HEK293 (cell line): ENCODE measurements around the gene SPO11.

Experiments
- CTCF ChIA-PET: fragments of 350-600 bp; formaldehyde crosslinking; extraction: SDS; loops from one replicate; lab custom pipeline; 2021; ENCODE audit warnings: antibody characterized with exemption; lab: Yijun Ruan, JAX
- POLR2A ChIA-PET: fragments of 300-600 bp; formaldehyde crosslinking; extraction: SDS; loops from one replicate; lab custom pipeline; 2020; ENCODE audit warnings: antibody characterized with exemption, inconsistent platforms; lab: Yijun Ruan, JAX
- H3K27ac ChIP-seq: fragments of 200-500 bp; sonication (Bioruptor generic); 2 replicates; pipeline ENCODE4 v1.5.1; 2014; ENCODE audit warnings: low read depth, low read length, control low read depth, inconsistent platforms; ENCODE audit errors: extremely low read depth
- H3K36me3 ChIP-seq, 2 experiments: fragments of 200-500 bp in 1 of 2; sonication (Bioruptor generic) in 1 of 2; 1 replicate in 1 of 2; 2 replicates in 1 of 2; pipeline ENCODE4 v1.5.1; 2014 to 2017; ENCODE audit warnings: inconsistent platforms in 2 of 2, low read length in 2 of 2; ENCODE audit not compliant: control insufficient read depth in 2 of 2, insufficient read depth in 1 of 2
- H3K4me1 ChIP-seq: fragments of 200-500 bp; sonication (Bioruptor generic); 2 replicates; pipeline ENCODE4 v1.5.1; 2014; ENCODE audit warnings: mild to moderate bottlenecking, low read length, inconsistent platforms; ENCODE audit not compliant: control insufficient read depth, insufficient read depth
- H3K4me3 ChIP-seq: 2 replicates; pipeline ENCODE4 v1.5.1; 2011; ENCODE audit warnings: low read depth, mild to moderate bottlenecking, control low read depth, low read length, moderate library complexity
- H3K9me3 ChIP-seq: fragments of 200-500 bp; sonication (Bioruptor generic); 2 replicates; pipeline ENCODE4 v1.5.1; 2014; ENCODE audit warnings: low read depth, low read length, inconsistent platforms; ENCODE audit not compliant: control insufficient read depth, insufficient read depth
- FEZF1 ChIP-seq: fragments of 450-650 bp; formaldehyde crosslinking; IDR thresholded peaks from 2 replicates; pipeline ENCODE4 v1.5.1; 2016; ENCODE audit warnings: missing biosample characterization, missing genetic modification characterization
- GLI2 ChIP-seq: fragments of 450-650 bp; formaldehyde crosslinking; IDR thresholded peaks from 2 replicates; pipeline ENCODE4; 2017; ENCODE audit warnings: missing biosample characterization, missing genetic modification characterization, low read depth, borderline replicate concordance
- KLF10 ChIP-seq: fragments of 450-650 bp; IDR thresholded peaks from 2 replicates; pipeline ENCODE4 v1.5.1; 2018; ENCODE audit warnings: missing biosample characterization, mild to moderate bottlenecking, missing genetic modification characterization
- KLF8 ChIP-seq: fragments of 450-650 bp; formaldehyde crosslinking; IDR thresholded peaks from 2 replicates; pipeline ENCODE4 v1.5.1; 2016; ENCODE audit warnings: missing biosample characterization, missing genetic modification characterization
- SCRT2 ChIP-seq: fragments of 450-650 bp; formaldehyde crosslinking; IDR thresholded peaks from 2 replicates; pipeline ENCODE4 v1.5.1; 2016; ENCODE audit warnings: missing biosample characterization, missing genetic modification characterization
- WT1 ChIP-seq: fragments of 450-650 bp; formaldehyde crosslinking; IDR thresholded peaks from 2 replicates; pipeline ENCODE4 v1.5.1; 2016; ENCODE audit warnings: missing biosample characterization, missing genetic modification characterization
- YY2 ChIP-seq: fragments of 450-650 bp; formaldehyde crosslinking; IDR thresholded peaks from 2 replicates; pipeline ENCODE4 v1.5.1; 2016; ENCODE audit warnings: missing biosample characterization, missing genetic modification characterization
- ZBTB1 ChIP-seq: fragments of 450-650 bp; formaldehyde crosslinking; IDR thresholded peaks from 2 replicates; pipeline ENCODE4 v1.5.1; 2016; ENCODE audit warnings: missing biosample characterization, missing genetic modification characterization
- ZBTB17 ChIP-seq: fragments of 450-650 bp; formaldehyde crosslinking; IDR thresholded peaks from 2 replicates; pipeline ENCODE4 v1.5.1; 2016; ENCODE audit warnings: missing biosample characterization, missing genetic modification characterization
- ZBTB48 ChIP-seq: fragments of 450-650 bp; formaldehyde crosslinking; IDR thresholded peaks from 2 replicates; pipeline ENCODE4 v1.5.1; 2016; ENCODE audit warnings: missing biosample characterization, missing genetic modification characterization
- ZEB2 ChIP-seq: fragments of 450-650 bp; formaldehyde crosslinking; IDR thresholded peaks from 2 replicates; pipeline ENCODE4 v1.5.1; 2016; ENCODE audit warnings: missing biosample characterization, missing genetic modification characterization
- ZNF114 ChIP-seq: fragments of 450-650 bp; formaldehyde crosslinking; IDR thresholded peaks from 2 replicates; pipeline ENCODE4 v1.5.0; 2017; ENCODE audit warnings: missing biosample characterization, missing genetic modification characterization
- ZNF19 ChIP-seq: fragments of 450-650 bp; formaldehyde crosslinking; IDR thresholded peaks from 2 replicates; pipeline ENCODE4; 2016; ENCODE audit warnings: missing biosample characterization, missing genetic modification characterization, low read depth
- ZNF202 ChIP-seq: fragments of 450-650 bp; formaldehyde crosslinking; IDR thresholded peaks from 2 replicates; pipeline ENCODE4 v1.5.1; 2016; ENCODE audit warnings: missing biosample characterization, missing genetic modification characterization, borderline replicate concordance
- ZNF214 ChIP-seq: fragments of 450-650 bp; formaldehyde crosslinking; IDR thresholded peaks from 2 replicates; pipeline ENCODE4 v1.5.1; 2017; ENCODE audit warnings: missing biosample characterization, mild to moderate bottlenecking, missing genetic modification characterization, borderline replicate concordance
- ZNF239 ChIP-seq: fragments of 450-650 bp; formaldehyde crosslinking; IDR thresholded peaks from 2 replicates; pipeline ENCODE4 v1.5.1; 2016; ENCODE audit warnings: missing biosample characterization, missing genetic modification characterization
- ZNF24 ChIP-seq: fragments of 450-650 bp; formaldehyde crosslinking; IDR thresholded peaks from 2 replicates; pipeline ENCODE4 v1.5.1; 2016; ENCODE audit warnings: missing biosample characterization, missing genetic modification characterization
- ZNF274 ChIP-seq, 2 experiments: fragments of 200-500 bp in 1 of 2; fragments of 450-650 bp in 1 of 2; sonication (Bioruptor generic) in 1 of 2; formaldehyde crosslinking in 1 of 2; IDR thresholded peaks; 2 replicates each; pipeline versions ENCODE4 v1.5.1 to v1.6.1; 2014 to 2016; ENCODE audit warnings: borderline replicate concordance in 1 of 2, inconsistent platforms in 1 of 2, low read length in 1 of 2, missing biosample characterization in 1 of 2, missing genetic modification characterization in 1 of 2
- ZNF292 ChIP-seq: fragments of 450-650 bp; formaldehyde crosslinking; IDR thresholded peaks from 2 replicates; pipeline ENCODE4 v1.5.1; 2016; ENCODE audit warnings: low read depth, missing biosample characterization, missing genetic modification characterization, borderline replicate concordance
- ZNF335 ChIP-seq: fragments of 450-650 bp; formaldehyde crosslinking; conservative IDR thresholded peaks from 2 replicates; pipeline ENCODE4 v1.5.1; 2016; ENCODE audit warnings: missing biosample characterization, missing genetic modification characterization
- ZNF341 ChIP-seq: fragments of 450-650 bp; formaldehyde crosslinking; IDR thresholded peaks from 2 replicates; pipeline ENCODE4; 2016; ENCODE audit warnings: low read depth, missing biosample characterization, missing genetic modification characterization
- ZNF561 ChIP-seq: fragments of 450-650 bp; IDR thresholded peaks from 2 replicates; pipeline ENCODE4 v1.5.1; 2018; ENCODE audit warnings: missing biosample characterization, missing genetic modification characterization, borderline replicate concordance
- ZNF621 ChIP-seq: fragments of 450-650 bp; formaldehyde crosslinking; IDR thresholded peaks from 2 replicates; pipeline ENCODE4 v1.5.1; 2017; ENCODE audit warnings: missing biosample characterization, missing genetic modification characterization
- ZNF624 ChIP-seq: fragments of 450-650 bp; formaldehyde crosslinking; IDR thresholded peaks from 2 replicates; pipeline ENCODE4 v1.5.1; 2017; ENCODE audit warnings: missing biosample characterization, missing genetic modification characterization
- ZNF747 ChIP-seq: fragments of 450-650 bp; formaldehyde crosslinking; IDR thresholded peaks from 2 replicates; pipeline ENCODE4 v1.5.1; 2016; ENCODE audit warnings: missing biosample characterization, missing genetic modification characterization
- ZSCAN30 ChIP-seq: fragments of 450-650 bp; IDR thresholded peaks from 2 replicates; pipeline ENCODE4 v1.5.1; 2018; ENCODE audit warnings: missing biosample characterization, mild to moderate bottlenecking, missing genetic modification characterization, moderate library complexity
- TF ChIP-seq, protein P1 (sequence below): fragments of 450-650 bp; formaldehyde crosslinking; IDR thresholded peaks from 2 replicates; pipeline ENCODE4 v1.5.1; 2016; ENCODE audit warnings: missing biosample characterization, missing genetic modification characterization
- TF ChIP-seq, protein P2 (sequence below): fragments of 450-650 bp; formaldehyde crosslinking; IDR thresholded peaks from 2 replicates; pipeline ENCODE4 v1.5.1; 2016; ENCODE audit warnings: missing biosample characterization, missing genetic modification characterization
- TF ChIP-seq, protein P3 (sequence below): sonication (generic); formaldehyde crosslinking; IDR thresholded peaks from 2 replicates; pipeline ENCODE4 v1.8.1; 2022; ENCODE audit warnings: mild to moderate bottlenecking, moderate library complexity, missing genetic modification reagents

The SPO11 gene

DNA sequence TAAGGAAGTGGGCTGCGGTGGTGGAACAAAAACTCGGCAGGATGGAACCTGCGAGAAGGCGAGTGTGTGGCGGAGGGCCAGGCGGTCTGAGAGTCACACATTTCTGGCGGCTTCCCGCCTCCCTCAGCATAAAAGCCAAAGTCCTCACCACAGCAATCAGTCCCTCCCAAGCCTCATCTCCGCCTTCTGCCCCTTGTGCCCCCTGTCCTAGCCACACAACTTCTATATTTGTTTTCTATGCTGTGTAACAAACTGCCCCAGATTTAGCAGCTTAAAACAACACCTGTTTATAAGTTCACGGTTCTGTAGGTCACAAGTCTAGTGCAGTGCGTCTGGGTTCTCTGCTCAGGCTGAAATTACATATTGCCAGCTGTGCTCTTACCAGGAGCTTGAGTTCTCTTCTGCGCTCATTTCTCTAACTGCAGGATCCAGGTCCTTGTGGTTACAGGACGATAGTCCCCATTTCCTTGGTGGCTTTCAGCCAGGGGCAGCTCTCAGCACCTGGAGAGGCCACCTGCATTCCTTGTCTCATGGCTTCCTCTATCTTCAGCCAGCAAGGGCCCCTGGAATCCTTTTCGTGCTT is 11.7 kb upstream of the SPO11 start:
- TF ChIP-seq ZNF621 (tag by site-specific recombination) (no peak), ZBTB1 (no peak), KLF10 (tag by site-specific recombination) (no peak), ZNF292 (tag by site-specific recombination) (no peak), FEZF1 (no peak), ZNF747 (tag by site-specific recombination) (no peak), ZNF19 (tag by site-specific recombination) (no peak), ZBTB48 (tag by site-specific recombination) (no peak), SCRT2 (tag by site-specific recombination) (no peak), ZSCAN30 (tag by site-specific recombination) (no peak), ZNF341 (tag by site-specific recombination) (no peak), ZNF624 (tag by site-specific recombination) (no peak), ZNF202 (tag by site-specific recombination) (no peak), WT1 (tag by site-specific recombination) (no peak), ZEB2 (tag by site-specific recombination) (no peak)
- TF ChIP-seq, protein P1, sequence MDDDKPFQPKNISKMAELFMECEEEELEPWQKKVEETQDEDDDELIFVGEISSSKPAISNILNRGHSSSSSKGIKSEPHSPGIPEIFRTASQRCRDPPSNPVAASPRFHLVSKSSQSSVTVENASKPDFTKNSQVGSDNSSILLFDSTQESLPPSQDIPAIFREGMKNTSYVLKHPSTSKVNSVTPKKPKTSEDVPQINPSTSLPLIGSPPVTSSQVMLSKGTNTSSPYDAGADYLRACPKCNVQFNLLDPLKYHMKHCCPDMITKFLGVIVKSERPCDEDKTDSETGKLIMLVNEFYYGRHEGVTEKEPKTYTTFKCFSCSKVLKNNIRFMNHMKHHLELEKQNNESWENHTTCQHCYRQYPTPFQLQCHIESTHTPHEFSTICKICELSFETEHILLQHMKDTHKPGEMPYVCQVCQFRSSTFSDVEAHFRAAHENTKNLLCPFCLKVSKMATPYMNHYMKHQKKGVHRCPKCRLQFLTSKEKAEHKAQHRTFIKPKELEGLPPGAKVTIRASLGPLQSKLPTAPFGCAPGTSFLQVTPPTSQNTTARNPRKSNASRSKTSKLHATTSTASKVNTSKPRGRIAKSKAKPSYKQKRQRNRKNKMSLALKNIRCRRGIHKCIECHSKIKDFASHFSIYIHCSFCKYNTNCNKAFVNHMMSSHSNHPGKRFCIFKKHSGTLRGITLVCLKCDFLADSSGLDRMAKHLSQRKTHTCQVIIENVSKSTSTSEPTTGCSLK, result no peak
- TF ChIP-seq, all 188 proteins: peak for 0
- Histone ChIP-seq H3K9me3 (no peaks in the 10 kb centered on the region), H3K36me3 (no peaks in the 10 kb centered on the region), H3K4me1 (no peaks in the 10 kb centered on the region), H3K4me3 (no peak overlapping the region), H3K27ac (no peak overlapping the region)
- CTCF ChIA-PET, result interaction anchor here (0.6 to 1.2 kb wide), 3 partner anchors 12 to 228 kb away, joined by 3 to 5 read pairs (median 4); no protein-coding TSS in a partner anchor
- POLR2A ChIA-PET, result no interaction called here

DNA sequence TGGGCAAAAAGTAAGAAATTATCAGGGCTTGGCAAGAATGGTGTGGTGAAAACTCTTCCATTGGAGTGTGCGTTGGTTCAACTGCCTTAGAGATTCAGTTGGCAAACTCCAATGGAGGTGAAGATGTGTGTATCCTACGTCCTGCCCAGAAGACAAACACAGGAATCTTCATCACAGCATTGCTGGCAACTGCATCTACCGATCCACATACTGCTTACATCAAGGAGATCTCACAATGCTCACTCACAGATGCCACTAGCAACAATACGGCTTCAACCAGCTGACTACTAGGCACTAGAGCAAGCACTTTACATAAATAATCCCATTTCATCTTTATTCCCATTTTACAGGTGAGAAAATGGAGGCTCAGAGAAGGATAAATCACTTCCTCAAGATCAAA is 10.0 kb upstream of the SPO11 start:
- Histone ChIP-seq H3K36me3 (no peaks in the 10 kb centered on the region), H3K27ac (no peak overlapping the region), H3K9me3 (no peaks in the 10 kb centered on the region), H3K4me3 (no peak overlapping the region), H3K4me1 (no peaks in the 10 kb centered on the region)
- ChIA-PET POLR2A (no interaction called here), CTCF (no interaction called here)
- no peak for TF ChIP-seq GLI2 (tag by site-specific recombination)
- no peak for TF ChIP-seq ZNF214
- no peak for TF ChIP-seq KLF8 (tag by site-specific recombination)
- TF ChIP-seq, protein P2, sequence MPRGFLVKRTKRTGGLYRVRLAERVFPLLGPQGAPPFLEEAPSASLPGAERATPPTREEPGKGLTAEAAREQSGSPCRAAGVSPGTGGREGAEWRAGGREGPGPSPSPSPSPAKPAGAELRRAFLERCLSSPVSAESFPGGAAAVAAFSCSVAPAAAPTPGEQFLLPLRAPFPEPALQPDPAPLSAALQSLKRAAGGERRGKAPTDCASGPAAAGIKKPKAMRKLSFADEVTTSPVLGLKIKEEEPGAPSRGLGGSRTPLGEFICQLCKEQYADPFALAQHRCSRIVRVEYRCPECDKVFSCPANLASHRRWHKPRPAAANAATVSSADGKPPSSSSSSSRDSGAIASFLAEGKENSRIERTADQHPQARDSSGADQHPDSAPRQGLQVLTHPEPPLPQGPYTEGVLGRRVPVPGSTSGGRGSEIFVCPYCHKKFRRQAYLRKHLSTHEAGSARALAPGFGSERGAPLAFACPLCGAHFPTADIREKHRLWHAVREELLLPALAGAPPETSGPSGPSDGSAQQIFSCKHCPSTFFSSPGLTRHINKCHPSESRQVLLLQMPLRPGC (tag by site-specific recombination), result no peak
- TF ChIP-seq ZNF561 (tag by site-specific recombination), result no peak
- TF ChIP-seq ZNF19 (tag by site-specific recombination), result no peak
- no peak for TF ChIP-seq YY2 (tag by site-specific recombination)
- no peak for TF ChIP-seq ZEB2 (tag by site-specific recombination)
- no peak for TF ChIP-seq ZNF335
- no peak for TF ChIP-seq ZNF24 (tag by site-specific recombination)
- no peak for TF ChIP-seq ZNF114 (tag by site-specific recombination)
- no peak for TF ChIP-seq ZNF341 (tag by site-specific recombination)
- no peak for TF ChIP-seq ZBTB17 (tag by site-specific recombination)
- no peak for TF ChIP-seq ZNF274 (IDR thresholded peaks at IDR 0.05; ENCODE audit: low read length)
- no peak for TF ChIP-seq ZNF274 (tag by site-specific recombination; IDR thresholded peaks at IDR 0.05; ENCODE audit: borderline replicate concordance)
- no peak for TF ChIP-seq ZNF239
- TF ChIP-seq ZBTB48 (tag by site-specific recombination), result no peak
- TF ChIP-seq, protein P3, sequence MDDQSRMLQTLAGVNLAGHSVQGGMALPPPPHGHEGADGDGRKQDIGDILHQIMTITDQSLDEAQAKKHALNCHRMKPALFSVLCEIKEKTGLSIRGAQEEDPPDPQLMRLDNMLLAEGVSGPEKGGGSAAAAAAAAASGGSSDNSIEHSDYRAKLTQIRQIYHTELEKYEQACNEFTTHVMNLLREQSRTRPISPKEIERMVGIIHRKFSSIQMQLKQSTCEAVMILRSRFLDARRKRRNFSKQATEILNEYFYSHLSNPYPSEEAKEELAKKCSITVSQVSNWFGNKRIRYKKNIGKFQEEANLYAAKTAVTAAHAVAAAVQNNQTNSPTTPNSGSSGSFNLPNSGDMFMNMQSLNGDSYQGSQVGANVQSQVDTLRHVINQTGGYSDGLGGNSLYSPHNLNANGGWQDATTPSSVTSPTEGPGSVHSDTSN (CRISPR knock-in tag), result no peak
